Suprapubic skin (tissue), 3 donors: Measurements from ENCODE around the gene PFKFB4.

Experiments
- EP300 ChIP-seq: sonication (generic); formaldehyde crosslinking; IDR thresholded peaks from one replicate; pipeline ENCODE4 v1.6.1; 2017; ENCODE audit warnings: antibody characterized with exemption
- POLR2A ChIP-seq, 2 donors: fragments of 450-650 bp; IDR thresholded peaks; one replicate each; pipeline ENCODE4 v1.6.1; 2017; ENCODE audit warnings: antibody characterized with exemption in 2 of 2, mild to moderate bottlenecking in 2 of 2, moderate library complexity in 2 of 2
- TF ChIP-seq, protein P1 (sequence below), 2 donors: fragments of 200-600 bp in 1 of 2; fragments of 450-650 bp in 1 of 2; sonication (generic) in 1 of 2; IDR thresholded peaks; one replicate each; pipeline ENCODE4 v1.5.1; 2016 to 2019; ENCODE audit warnings: antibody characterized with exemption in 2 of 2, mild to moderate bottlenecking in 1 of 2, moderate library complexity in 1 of 2

DNA sequence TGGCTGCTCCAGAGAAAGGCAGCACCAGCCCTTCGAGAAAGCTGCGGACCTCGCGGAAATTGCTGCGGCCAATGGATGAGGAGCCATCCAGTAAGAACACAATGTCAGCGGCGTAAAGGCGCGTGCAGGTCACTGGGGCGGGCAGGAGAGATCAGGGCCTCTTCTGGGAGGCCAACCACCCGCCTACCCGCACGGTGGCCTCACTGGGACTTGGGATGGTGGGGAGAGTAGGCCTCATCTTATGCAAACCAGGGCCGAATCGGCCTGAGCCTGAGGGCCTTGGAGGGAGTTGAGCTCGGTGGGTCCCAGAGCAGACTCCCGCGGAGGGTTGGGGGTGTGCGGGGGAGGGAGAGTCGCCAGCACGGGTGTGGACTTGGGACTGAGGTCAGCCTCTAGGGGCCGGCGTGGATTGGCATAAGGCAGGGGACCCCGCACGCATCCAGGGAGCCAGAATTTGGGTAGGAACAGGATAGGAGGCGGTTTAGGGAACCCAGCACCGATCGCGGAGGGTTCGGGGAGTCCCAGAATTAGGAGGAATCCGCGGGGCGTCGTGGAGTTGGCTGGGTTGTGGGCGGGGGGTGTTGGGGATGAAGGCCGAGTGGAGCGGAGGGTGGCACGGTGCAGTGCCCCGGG, 37.9 kb upstream of the PFKFB4 start:
- TF ChIP-seq, protein P1, sequence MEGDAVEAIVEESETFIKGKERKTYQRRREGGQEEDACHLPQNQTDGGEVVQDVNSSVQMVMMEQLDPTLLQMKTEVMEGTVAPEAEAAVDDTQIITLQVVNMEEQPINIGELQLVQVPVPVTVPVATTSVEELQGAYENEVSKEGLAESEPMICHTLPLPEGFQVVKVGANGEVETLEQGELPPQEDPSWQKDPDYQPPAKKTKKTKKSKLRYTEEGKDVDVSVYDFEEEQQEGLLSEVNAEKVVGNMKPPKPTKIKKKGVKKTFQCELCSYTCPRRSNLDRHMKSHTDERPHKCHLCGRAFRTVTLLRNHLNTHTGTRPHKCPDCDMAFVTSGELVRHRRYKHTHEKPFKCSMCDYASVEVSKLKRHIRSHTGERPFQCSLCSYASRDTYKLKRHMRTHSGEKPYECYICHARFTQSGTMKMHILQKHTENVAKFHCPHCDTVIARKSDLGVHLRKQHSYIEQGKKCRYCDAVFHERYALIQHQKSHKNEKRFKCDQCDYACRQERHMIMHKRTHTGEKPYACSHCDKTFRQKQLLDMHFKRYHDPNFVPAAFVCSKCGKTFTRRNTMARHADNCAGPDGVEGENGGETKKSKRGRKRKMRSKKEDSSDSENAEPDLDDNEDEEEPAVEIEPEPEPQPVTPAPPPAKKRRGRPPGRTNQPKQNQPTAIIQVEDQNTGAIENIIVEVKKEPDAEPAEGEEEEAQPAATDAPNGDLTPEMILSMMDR (IDR thresholded peaks at IDR 0.05): no peak
- TF ChIP-seq POLR2A (IDR thresholded peaks at IDR 0.05) (no peak), EP300 (no peak)
